Measurements from ENCODE around the gene ESYT3.

DNA sequence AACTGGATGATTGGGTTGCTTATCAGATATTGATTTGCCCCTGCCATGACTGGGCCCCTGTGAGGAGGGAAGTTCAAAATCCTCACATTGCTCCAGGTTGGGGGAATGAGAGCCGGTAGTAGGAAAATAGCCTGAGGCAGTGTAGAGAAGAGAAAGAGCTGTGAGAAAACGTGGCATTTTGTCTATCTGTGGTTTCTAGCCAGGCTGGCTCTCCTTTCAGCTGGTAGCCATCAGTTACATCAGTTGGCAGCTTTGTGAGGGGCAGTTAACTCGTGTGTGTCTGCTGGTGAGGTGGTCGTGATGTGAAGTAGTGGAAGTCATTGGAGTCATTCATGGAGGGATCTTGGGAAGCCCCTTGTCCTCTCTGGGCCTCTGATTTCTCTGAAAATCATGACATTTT is 5.2 kb downstream of the ESYT3 start:
- no peak for TF ChIP-seq CTCF (IDR thresholded peaks at IDR 0.05; ENCODE audit: control extremely low read depth in 1 of 3, insufficient read depth in 1 of 3, low read depth in 1 of 3, low read length in 3 of 3)
- TF ChIP-seq EZH2 (IDR thresholded peaks at IDR 0.05; ENCODE audit: low read depth, low read length, severe bottlenecking), result no peak
- no peak for TF ChIP-seq TAF7 (optimal IDR thresholded peaks at IDR 0.05; ENCODE audit: borderline replicate concordance, low read depth, low read length)

All from H1 (cell line).